IMR-90 (cell line): ENCODE measurements around the gene PATL2. TPM values are rescaled to one million over a fixed set of nuclear protein-coding genes. Genes with fewer than 3 reads are reported as not detected.

ENCODE experiments used
- ATAC-seq: fragments of 200-7000 bp; cut with Tn5 transposase; 2 replicates; pipeline ENCODE4 v1.9.1; 2020; ENCODE audit warnings: low read depth, mild to moderate bottlenecking, moderate library complexity
- BruUV-seq: library from RNA; stranded (reverse); fragments of 400-500 nt; replicated peaks from 2 replicates; lab custom pipeline; 2021; lab: Mats Ljungman, UMichigan
- CTCF ChIA-PET: fragments of 300-600 bp; formaldehyde crosslinking; extraction: SDS; loops from one replicate; lab custom pipeline; 2021; ENCODE audit warnings: antibody characterized with exemption; lab: Yijun Ruan, JAX
- POLR2A ChIA-PET: fragments of 300-600 bp; sonication (Branson Sonifier 250); formaldehyde crosslinking; loops from one replicate; lab custom pipeline; 2022; ENCODE audit warnings: antibody characterized with exemption; ENCODE audit not compliant: unreplicated experiment; lab: Charles Lee
- DNase-seq: peaks from one replicate; pipeline ENCODE4 v3.0.0; 2013
- H2AFZ ChIP-seq: replicated peaks from 2 replicates; pipeline ENCODE3; 2013; ENCODE audit warnings: low read length, mild to moderate bottlenecking; ENCODE audit not compliant: poor library complexity
- H2AK5ac ChIP-seq: 2 replicates; pipeline ENCODE4 v1.6.1; 2013; ENCODE audit warnings: low read depth, low read length, inconsistent platforms
- H2AK9ac ChIP-seq: replicated peaks from 2 replicates; pipeline ENCODE3; 2013; ENCODE audit warnings: mild to moderate bottlenecking, low read depth, low read length, moderate library complexity; ENCODE audit not compliant: poor library complexity
- H2BK120ac ChIP-seq: 2 replicates; pipeline ENCODE4 v1.6.1; 2013; ENCODE audit warnings: low read depth, low read length, inconsistent platforms
- H2BK15ac ChIP-seq: 3 replicates; pipeline ENCODE4 v1.6.1; 2013; ENCODE audit warnings: low read depth, low read length, inconsistent platforms
- H2BK20ac ChIP-seq: 2 replicates; pipeline ENCODE4 v1.6.1; 2013; ENCODE audit warnings: low read depth, mild to moderate bottlenecking, inconsistent platforms, low read length, moderate library complexity
- H2BK5ac ChIP-seq: 2 replicates; pipeline ENCODE4 v1.6.1; 2013; ENCODE audit warnings: mild to moderate bottlenecking, low read depth, low read length, inconsistent platforms; ENCODE audit not compliant: poor library complexity, severe bottlenecking
- H3K14ac ChIP-seq: replicated peaks from 2 replicates; pipeline ENCODE4 v1.6.1; 2013; ENCODE audit warnings: low read depth, low read length, inconsistent platforms
- H3K18ac ChIP-seq: 2 replicates; pipeline ENCODE4 v1.6.1; 2013; ENCODE audit warnings: low read depth, low read length, control low read depth
- H3K23ac ChIP-seq: 2 replicates; pipeline ENCODE4 v1.6.1; 2013; ENCODE audit warnings: low read depth, low read length, inconsistent platforms
- H3K27ac ChIP-seq: 2 replicates; pipeline ENCODE4 v1.5.1; 2013; ENCODE audit warnings: mild to moderate bottlenecking, control low read depth, low read length; ENCODE audit not compliant: insufficient read depth
- H3K27me3 ChIP-seq: 2 replicates; pipeline ENCODE4 v1.6.1; 2013; ENCODE audit warnings: low read length; ENCODE audit not compliant: control insufficient read depth, insufficient read depth
- H3K36me3 ChIP-seq: 2 replicates; pipeline ENCODE4 v1.6.1; 2013; ENCODE audit warnings: low read length, mixed read lengths; ENCODE audit not compliant: control insufficient read depth, insufficient read depth
- H3K4ac ChIP-seq: 2 replicates; pipeline ENCODE4 v1.6.1; 2013; ENCODE audit warnings: low read depth, low read length, inconsistent platforms
- H3K4me1 ChIP-seq: 2 replicates; pipeline ENCODE4 v1.6.1; 2013; ENCODE audit warnings: low read length, mixed read lengths; ENCODE audit not compliant: control insufficient read depth, insufficient read depth
- H3K4me2 ChIP-seq: 2 replicates; pipeline ENCODE4 v1.6.1; 2013; ENCODE audit warnings: low read depth, mild to moderate bottlenecking, control low read depth, low read length, moderate library complexity
- H3K4me3 ChIP-seq: 2 replicates; pipeline ENCODE4 v1.5.1; 2013; ENCODE audit warnings: low read depth, mild to moderate bottlenecking, control low read depth, low read length, moderate library complexity; ENCODE audit not compliant: insufficient read depth
- H3K56ac ChIP-seq: 2 replicates; pipeline ENCODE4 v1.6.1; 2013; ENCODE audit warnings: low read length, inconsistent platforms; ENCODE audit not compliant: insufficient read depth; ENCODE audit errors: extremely low read depth
- H3K79me1 ChIP-seq, 2 experiments: 2 replicates each; pipeline ENCODE4 v1.6.1; 2013; ENCODE audit warnings: low read length in 2 of 2, inconsistent platforms in 1 of 2, low read depth in 1 of 2
- H3K9ac ChIP-seq: 2 replicates; pipeline ENCODE4 v1.6.1; 2013; ENCODE audit warnings: low read depth, low read length, control low read depth
- H3K9me1 ChIP-seq: 2 replicates; pipeline ENCODE4 v1.6.1; 2013; ENCODE audit warnings: low read length, inconsistent platforms; ENCODE audit not compliant: insufficient read depth
- H3K9me3 ChIP-seq: 2 replicates; pipeline ENCODE4 v1.6.1; 2013; ENCODE audit warnings: low read length; ENCODE audit not compliant: control insufficient read depth, insufficient read depth
- H4K20me1 ChIP-seq: 2 replicates; pipeline ENCODE4 v1.6.1; 2013; ENCODE audit warnings: low read length, inconsistent platforms; ENCODE audit not compliant: insufficient read depth
- H4K5ac ChIP-seq: 2 replicates; pipeline ENCODE4 v1.6.1; 2013; ENCODE audit warnings: mild to moderate bottlenecking, low read depth, low read length, control low read depth
- H4K8ac ChIP-seq, 2 experiments: 2 replicates each; pipeline ENCODE4 v1.6.1; 2013; ENCODE audit warnings: low read depth in 2 of 2, low read length in 2 of 2, control low read depth in 1 of 2, inconsistent platforms in 1 of 2
- H4K91ac ChIP-seq: 2 replicates; pipeline ENCODE4 v1.6.1; 2013; ENCODE audit warnings: low read depth, low read length, inconsistent platforms; ENCODE audit not compliant: insufficient read depth
- BHLHE40 ChIP-seq: fragments of 150-350 bp; IDR thresholded peaks from 2 replicates; pipeline ENCODE4 v1.6.1; 2016; ENCODE audit warnings: mild to moderate bottlenecking, low read depth, low read length
- CEBPB ChIP-seq: IDR thresholded peaks from 2 replicates; pipeline ENCODE4 v1.6.1; 2012; ENCODE audit warnings: low read depth, low read length, improper control_type of control experiment
- CHD1 ChIP-seq: IDR thresholded peaks from 2 replicates; pipeline ENCODE4 v1.6.1; 2012; ENCODE audit warnings: low read depth, low read length, improper control_type of control experiment
- FOS ChIP-seq: fragments of 150-350 bp; IDR thresholded peaks from 2 replicates; pipeline ENCODE4 v1.6.1; 2016; ENCODE audit warnings: low read depth, low read length
- MAFK ChIP-seq: IDR thresholded peaks from 2 replicates; pipeline ENCODE4 v1.6.1; 2012; ENCODE audit warnings: low read depth, low read length, improper control_type of control experiment
- MAZ ChIP-seq: IDR thresholded peaks from 2 replicates; pipeline ENCODE4 v1.6.1; 2012; ENCODE audit warnings: low read depth, mild to moderate bottlenecking, low read length, improper control_type of control experiment, moderate library complexity, borderline replicate concordance
- MXI1 ChIP-seq: IDR thresholded peaks from 2 replicates; pipeline ENCODE4 v1.6.1; 2012; ENCODE audit warnings: low read depth, mild to moderate bottlenecking, low read length, moderate library complexity, borderline replicate concordance
- NFE2L2 ChIP-seq: fragments of 150-350 bp; IDR thresholded peaks from 2 replicates; pipeline ENCODE4 v1.6.1; 2016; ENCODE audit warnings: low read depth, mild to moderate bottlenecking, low read length
- POLR2A ChIP-seq: IDR thresholded peaks from 2 replicates; pipeline ENCODE4 v1.6.1; 2012; ENCODE audit warnings: mild to moderate bottlenecking, low read depth, low read length
- RAD21 ChIP-seq: IDR thresholded peaks from 2 replicates; pipeline ENCODE4 v1.6.1; 2012; ENCODE audit warnings: low read length, improper control_type of control experiment
- RCOR1 ChIP-seq: IDR thresholded peaks from 2 replicates; pipeline ENCODE4 v1.6.1; 2012; ENCODE audit warnings: mild to moderate bottlenecking, low read length, improper control_type of control experiment; ENCODE audit not compliant: insufficient replicate concordance
- RFX5 ChIP-seq: IDR thresholded peaks from 2 replicates; pipeline ENCODE4 v1.8.0; 2012; ENCODE audit warnings: low read depth, mild to moderate bottlenecking, low read length, moderate library complexity
- SMC3 ChIP-seq: fragments of 150-350 bp; IDR thresholded peaks from 2 replicates; pipeline ENCODE4 v1.6.1; 2016; ENCODE audit warnings: low read depth, mild to moderate bottlenecking, antibody characterized with exemption, low read length, moderate library complexity
- WGBS, 2 experiments: methylation state at CpG; one replicate each; pipeline versions ENCODE4 v1.1.5 to v1.1.7; 2013; ENCODE audit warnings: missing lambda C conversion rate in 2 of 2; ENCODE audit not compliant: insufficient read length in 1 of 2; ENCODE audit errors: extremely low coverage in 2 of 2; 5-methylcytosine and 5-hydroxymethylcytosine counted together
- dilution Hi-C: fragments of 300-500 bp; cut with HindIII; formaldehyde crosslinking; loops from one replicate; pipeline ENCODE4 v1.14.3; 2018; ENCODE audit warnings: low sequenced_read_pairs; ENCODE audit not compliant: unreplicated experiment
- in situ Hi-C: fragments of 300-500 bp; cut with MboI; formaldehyde crosslinking; loops from 3 replicates; pipeline ENCODE4 v1.14.3; 2019; ENCODE audit warnings: low sequenced_read_pairs, inconsistent platforms, mixed read lengths
- intact Hi-C: fragments of 100-400 bp; cut with micrococcal nuclease; formaldehyde crosslinking; loops from 2 replicates; pipeline ENCODE4 v1.10.0; 2022
- polyA plus RNA-seq, 3 experiments: library from polyadenylated mRNA; depleted of rRNA; stranded (reverse); fragments of >200 nt; gene quantifications; 2 replicates each; pipeline ENCODE4 v1.2.3, GENCODE V29; 2012; ENCODE audit warnings: low replicate concordance in 1 of 3
- total RNA-seq: library from RNA; depleted of rRNA; stranded (reverse); fragments of >200 nt; gene quantifications from 2 replicates; pipeline ENCODE4 v1.2.3, GENCODE V29; 2012
- TF ChIP-seq, protein P1 (sequence below): fragments of 150-350 bp; IDR thresholded peaks from 2 replicates; pipeline ENCODE4 v1.6.1; 2016; ENCODE audit warnings: low read depth, mild to moderate bottlenecking, low read length, moderate library complexity, borderline replicate concordance
- TF ChIP-seq, protein P2 (sequence below): conservative IDR thresholded peaks from 2 replicates; pipeline ENCODE4 v1.5.1; 2012; ENCODE audit warnings: mild to moderate bottlenecking, low read depth, low read length, improper control_type of control experiment
- TF ChIP-seq, protein P3 (sequence below): fragments of 150-350 bp; IDR thresholded peaks from 2 replicates; pipeline ENCODE4 v1.6.1; 2017; ENCODE audit warnings: mild to moderate bottlenecking, antibody characterized with exemption, low read length, low read depth

PATL2 gene
- total and polyA plus RNA-seq, 2 of the 4 experiments (the other 2 are of a cell fraction), result 0.10 TPM; not detected in 1

DNA sequence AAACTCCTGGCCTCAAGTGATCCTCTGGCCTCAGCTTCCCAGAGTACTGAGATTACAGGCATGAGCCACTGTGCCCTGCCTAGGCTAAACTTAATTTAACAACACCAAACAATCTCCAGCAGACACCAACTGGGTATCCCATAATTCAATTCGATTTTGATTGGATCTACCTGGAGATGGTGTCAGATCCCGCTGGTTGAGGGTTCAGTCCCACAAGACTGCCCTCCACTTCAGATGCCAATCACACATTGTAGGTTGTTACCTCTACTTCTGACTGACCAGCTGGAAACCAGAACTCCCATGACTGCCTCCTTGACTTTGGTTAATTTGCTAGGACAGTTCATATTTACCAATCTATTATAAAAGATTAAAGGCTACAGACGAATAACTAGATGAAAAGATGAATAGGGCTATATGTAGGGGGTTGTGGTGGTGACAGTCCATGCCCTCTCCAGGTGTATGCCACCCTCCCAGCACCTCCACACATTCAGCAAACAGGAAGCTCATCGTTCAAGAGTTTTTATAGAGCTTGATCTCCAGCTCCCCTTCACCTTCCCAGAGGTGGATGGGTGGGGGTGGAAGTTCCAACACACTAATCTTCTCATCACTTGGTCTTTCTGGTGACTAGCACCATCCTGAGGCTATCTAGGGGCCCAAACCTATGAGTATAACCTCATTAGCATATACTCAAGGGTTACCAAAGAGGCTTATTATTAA, 9.5 kb upstream of the PATL2 start:
- Histone ChIP-seq H2AFZ (no peak overlapping the region), H3K14ac (no peak overlapping the region), H4K91ac (no peak overlapping the region), H2BK15ac (no peak overlapping the region), H3K4me1 (no peaks in the 10 kb centered on the region), H3K79me1 (peaks cover 10 to 14% of the 10 kb centered on the region in 2 experiments), H2BK120ac (no peak overlapping the region), H3K4me3 (no peak overlapping the region), H3K56ac (no peak overlapping the region), H3K4me2 (no peak overlapping the region), H2AK5ac (no peak overlapping the region), H2BK5ac (no peak overlapping the region), H3K4ac (no peak overlapping the region), H3K9me1 (no peaks in the 10 kb centered on the region), H2BK20ac (no peak overlapping the region), H3K27me3 (no peaks in the 10 kb centered on the region), H3K18ac (no peak overlapping the region), H3K27ac (no peak overlapping the region), H3K36me3 (peaks cover 19% of the 10 kb centered on the region), H2AK9ac (no peak overlapping the region), H3K9me3 (no peaks in the 10 kb centered on the region), H4K20me1 (peaks cover 4% of the 10 kb centered on the region; the same call in 1 of the 2 replicates), H3K9ac (no peak overlapping the region), H4K5ac (no peak overlapping the region), H3K23ac (no peak overlapping the region), H4K8ac (no peak overlapping the region)
- ATAC-seq (0 out of 2 replicates have a peak, but pooled peaks have one; percentile 8), DNase-seq (no peak)
- intact Hi-C loops (no loop called here), in situ Hi-C loops (no loop called here), dilution Hi-C loops (no loop called here)
- ChIA-PET POLR2A (no interaction called here), CTCF (no interaction called here)
- BruUV-seq, result no TSS peak
- no peak for TF ChIP-seq POLR2A
- no peak for TF ChIP-seq MXI1
- TF ChIP-seq, protein P1, sequence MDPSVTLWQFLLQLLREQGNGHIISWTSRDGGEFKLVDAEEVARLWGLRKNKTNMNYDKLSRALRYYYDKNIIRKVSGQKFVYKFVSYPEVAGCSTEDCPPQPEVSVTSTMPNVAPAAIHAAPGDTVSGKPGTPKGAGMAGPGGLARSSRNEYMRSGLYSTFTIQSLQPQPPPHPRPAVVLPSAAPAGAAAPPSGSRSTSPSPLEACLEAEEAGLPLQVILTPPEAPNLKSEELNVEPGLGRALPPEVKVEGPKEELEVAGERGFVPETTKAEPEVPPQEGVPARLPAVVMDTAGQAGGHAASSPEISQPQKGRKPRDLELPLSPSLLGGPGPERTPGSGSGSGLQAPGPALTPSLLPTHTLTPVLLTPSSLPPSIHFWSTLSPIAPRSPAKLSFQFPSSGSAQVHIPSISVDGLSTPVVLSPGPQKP, result no peak
- TF ChIP-seq MAZ, result no peak
- no peak for TF ChIP-seq RCOR1
- no peak for TF ChIP-seq NFE2L2
- TF ChIP-seq MAFK, result no peak
- TF ChIP-seq CHD1, result no peak
- TF ChIP-seq RFX5, result no peak
- TF ChIP-seq FOS, result no peak
- TF ChIP-seq RAD21, result no peak
- TF ChIP-seq BHLHE40, result no peak
- TF ChIP-seq SMC3, result no peak
- TF ChIP-seq CEBPB, result no peak
- TF ChIP-seq, protein P2, sequence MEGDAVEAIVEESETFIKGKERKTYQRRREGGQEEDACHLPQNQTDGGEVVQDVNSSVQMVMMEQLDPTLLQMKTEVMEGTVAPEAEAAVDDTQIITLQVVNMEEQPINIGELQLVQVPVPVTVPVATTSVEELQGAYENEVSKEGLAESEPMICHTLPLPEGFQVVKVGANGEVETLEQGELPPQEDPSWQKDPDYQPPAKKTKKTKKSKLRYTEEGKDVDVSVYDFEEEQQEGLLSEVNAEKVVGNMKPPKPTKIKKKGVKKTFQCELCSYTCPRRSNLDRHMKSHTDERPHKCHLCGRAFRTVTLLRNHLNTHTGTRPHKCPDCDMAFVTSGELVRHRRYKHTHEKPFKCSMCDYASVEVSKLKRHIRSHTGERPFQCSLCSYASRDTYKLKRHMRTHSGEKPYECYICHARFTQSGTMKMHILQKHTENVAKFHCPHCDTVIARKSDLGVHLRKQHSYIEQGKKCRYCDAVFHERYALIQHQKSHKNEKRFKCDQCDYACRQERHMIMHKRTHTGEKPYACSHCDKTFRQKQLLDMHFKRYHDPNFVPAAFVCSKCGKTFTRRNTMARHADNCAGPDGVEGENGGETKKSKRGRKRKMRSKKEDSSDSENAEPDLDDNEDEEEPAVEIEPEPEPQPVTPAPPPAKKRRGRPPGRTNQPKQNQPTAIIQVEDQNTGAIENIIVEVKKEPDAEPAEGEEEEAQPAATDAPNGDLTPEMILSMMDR, result no peak
- TF ChIP-seq, protein P3, sequence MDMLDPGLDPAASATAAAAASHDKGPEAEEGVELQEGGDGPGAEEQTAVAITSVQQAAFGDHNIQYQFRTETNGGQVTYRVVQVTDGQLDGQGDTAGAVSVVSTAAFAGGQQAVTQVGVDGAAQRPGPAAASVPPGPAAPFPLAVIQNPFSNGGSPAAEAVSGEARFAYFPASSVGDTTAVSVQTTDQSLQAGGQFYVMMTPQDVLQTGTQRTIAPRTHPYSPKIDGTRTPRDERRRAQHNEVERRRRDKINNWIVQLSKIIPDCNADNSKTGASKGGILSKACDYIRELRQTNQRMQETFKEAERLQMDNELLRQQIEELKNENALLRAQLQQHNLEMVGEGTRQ, result no peak
- 100% methylated on average over 2 of the region's 4 CpGs; no CpG with 5 or more reads in 1 of the 2 experiments for WGBS, 2 experiments
